GM19438 (cell line): ENCODE data around the gene CLRN2.
"Not testable (repeated sequence)": the region's sequence is repeated elsewhere in the genome, so short reads cannot be mapped to it uniquely, and the experiment has no call there.

Experiments used
- ATAC-seq: cut with Tn5 transposase; IDR thresholded peaks from one replicate; pipeline ENCODE4 v1.9.1; 2021; ENCODE audit warnings: low read depth; ENCODE audit not compliant: unreplicated experiment

The CLRN2 gene

GRCh38 chr4:17544205-17544604, 29.2 kb downstream of the CLRN2 start:
- no peak for ATAC-seq

GRCh38 chr4:17544831-17545234, 29.9 kb downstream of the CLRN2 start:
- ATAC-seq: no peak

GRCh38 chr4:17545374-17546140, 30.6 kb downstream of the CLRN2 start:
- no peak for ATAC-seq

GRCh38 chr4:17546222-17546621, 31.3 kb downstream of the CLRN2 start:
- ATAC-seq: no peak

GRCh38 chr4:17546678-17547077, 31.7 kb downstream of the CLRN2 start:
- ATAC-seq: no peak

- no peak for ATAC-seq
Measured at GRCh38 chr4:17550549-17550948, 35.6 kb downstream of the CLRN2 start.

- no peak for ATAC-seq
Measured at GRCh38 chr4:17552427-17552826, 37.5 kb downstream of the CLRN2 start.

- ATAC-seq: no peak
Measured at GRCh38 chr4:17554568-17554967, 39.6 kb downstream of the CLRN2 start.

GRCh38 chr4:17556498-17556897, 41.5 kb downstream of the CLRN2 start:
- ATAC-seq: no peak

- no peak for ATAC-seq
Measured at GRCh38 chr4:17557880-17558279, 42.9 kb downstream of the CLRN2 start.

GRCh38 chr4:17558941-17559708, 44.2 kb downstream of the CLRN2 start:
- ATAC-seq: no peak

- no peak for ATAC-seq
Measured at GRCh38 chr4:17559709-17560048, 44.7 kb downstream of the CLRN2 start.

- no peak for ATAC-seq
Measured at GRCh38 chr4:17560065-17560673, 45.2 kb downstream of the CLRN2 start.

- no peak for ATAC-seq
Measured at GRCh38 chr4:17561195-17561909, 46.4 kb downstream of the CLRN2 start.

GRCh38 chr4:17562157-17562556, 47.2 kb downstream of the CLRN2 start:
- ATAC-seq: no peak

- ATAC-seq: no peak
Measured at GRCh38 chr4:17565846-17566245, 50.9 kb downstream of the CLRN2 start.

- ATAC-seq: no peak
Measured at GRCh38 chr4:17567271-17567670, 52.3 kb downstream of the CLRN2 start.

GRCh38 chr4:17574206-17574605, 59.2 kb downstream of the CLRN2 start:
- ATAC-seq: no peak

- ATAC-seq: not testable (repeated sequence)
Measured at GRCh38 chr4:17575177-17575576, 60.2 kb downstream of the CLRN2 start.
